NCI-H526 treated with DMSO at 0.1 percent for 48 hours (cell line): ENCODE measurements around the gene ARF1.

ENCODE experiments used
- DNase-seq: peaks from one replicate; lab custom pipeline; 2025; lab: John Stamatoyannopoulos, UW

ARF1 gene

DNA sequence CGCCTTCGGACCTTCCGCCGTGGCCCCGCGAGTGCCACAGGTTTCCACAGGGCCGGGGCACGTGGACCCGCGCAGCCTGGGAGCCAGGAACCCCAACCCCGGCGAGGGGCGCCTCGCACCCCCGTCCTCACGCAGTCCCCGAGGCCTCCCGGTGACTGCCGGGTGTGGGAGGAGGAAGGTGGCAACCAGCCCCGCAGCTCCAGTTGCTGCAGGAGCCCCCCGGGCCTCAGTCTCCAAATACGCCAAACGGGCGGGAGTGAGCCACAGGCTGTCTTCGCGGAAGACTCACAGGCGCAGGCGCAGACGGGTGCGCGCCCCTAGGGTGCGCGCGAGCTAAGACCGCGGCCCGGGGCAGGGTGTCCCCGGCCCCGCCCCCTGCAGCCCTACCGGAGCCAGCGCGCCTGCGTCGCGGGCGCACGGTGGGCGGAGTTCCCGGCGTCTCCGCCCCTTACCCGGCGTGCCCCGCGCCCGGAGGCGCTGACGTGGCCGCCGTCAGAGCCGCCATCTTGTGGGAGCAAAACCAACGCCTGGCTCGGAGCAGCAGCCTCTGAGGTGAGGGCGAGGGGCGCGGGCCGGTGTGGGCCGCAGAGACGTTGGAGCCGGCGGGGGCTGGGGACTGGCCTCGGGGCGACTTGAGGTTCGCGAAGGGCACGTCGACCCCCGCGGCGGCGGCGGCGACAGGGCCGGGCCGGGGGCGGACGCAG is at the start of gene ARF1:
ARF1 (plus strand) TSS at position 495 of the 704 bp plus-strand sequence. CDS start 14,407 bp downstream, outside the sequence.
- peak; percentile 60 for DNase-seq

DNA sequence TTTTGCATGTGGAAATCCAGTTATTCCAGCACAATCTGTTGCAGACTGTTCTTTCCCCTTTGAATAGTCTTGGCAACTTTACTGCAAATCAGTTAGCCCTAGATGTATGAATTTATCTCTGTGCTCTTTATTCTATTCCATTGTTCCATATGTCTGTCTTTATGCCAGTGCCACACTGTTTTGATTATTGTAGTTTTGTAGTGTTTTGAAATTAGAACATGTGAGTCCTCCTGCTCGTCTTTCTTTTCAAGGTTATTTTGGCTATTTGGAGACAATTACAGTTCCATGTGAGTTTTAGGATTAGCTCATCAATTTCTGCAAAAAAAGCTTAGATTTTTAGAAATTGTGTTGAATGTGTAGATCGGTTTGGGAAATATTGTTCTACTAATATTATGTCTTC is 49.1 kb upstream of the ARF1 start:
- no peak for DNase-seq

DNA sequence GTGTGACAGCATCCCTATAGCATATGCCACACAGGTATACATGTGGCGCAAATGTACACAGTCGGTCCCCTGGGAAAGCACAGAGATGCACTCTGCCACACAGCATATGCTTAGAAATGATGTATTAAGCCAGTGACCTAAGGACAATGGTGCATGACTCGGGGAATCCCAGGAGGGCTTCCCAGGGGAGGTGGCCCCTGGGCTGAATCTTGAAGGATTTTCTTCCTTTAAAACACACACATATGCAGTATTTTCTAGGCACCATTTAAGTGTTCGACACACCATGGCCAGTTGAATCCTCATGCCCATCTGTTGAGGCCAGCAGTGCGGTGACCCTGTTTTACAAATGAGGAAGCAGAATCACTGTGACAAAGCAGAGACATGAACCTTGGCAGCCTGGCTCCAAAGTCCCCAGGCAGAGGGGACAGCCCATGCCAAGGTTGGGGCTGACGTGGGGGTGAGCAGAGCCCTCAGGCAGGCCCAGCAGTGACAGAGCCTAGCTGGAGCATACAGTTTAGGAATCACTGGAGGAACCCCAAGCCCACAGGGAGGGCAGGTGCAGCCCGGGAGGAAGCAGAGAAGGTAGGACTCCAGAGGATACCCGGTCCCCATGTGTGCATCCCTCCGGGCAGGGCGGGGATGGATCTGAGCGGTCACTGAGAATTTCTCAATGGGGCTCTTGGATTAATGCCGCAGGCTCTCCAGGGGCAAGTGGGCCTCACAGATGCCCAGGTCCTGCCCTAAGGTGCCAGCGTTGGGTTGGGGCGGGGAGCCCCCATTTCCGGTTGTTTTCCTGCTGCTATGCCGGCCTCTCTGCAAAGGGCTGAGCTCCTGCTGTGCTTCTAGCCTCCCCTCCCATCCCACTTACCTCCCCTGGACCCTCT is 47.3 kb upstream of the ARF1 start:
- DNase-seq, result no peak

DNA sequence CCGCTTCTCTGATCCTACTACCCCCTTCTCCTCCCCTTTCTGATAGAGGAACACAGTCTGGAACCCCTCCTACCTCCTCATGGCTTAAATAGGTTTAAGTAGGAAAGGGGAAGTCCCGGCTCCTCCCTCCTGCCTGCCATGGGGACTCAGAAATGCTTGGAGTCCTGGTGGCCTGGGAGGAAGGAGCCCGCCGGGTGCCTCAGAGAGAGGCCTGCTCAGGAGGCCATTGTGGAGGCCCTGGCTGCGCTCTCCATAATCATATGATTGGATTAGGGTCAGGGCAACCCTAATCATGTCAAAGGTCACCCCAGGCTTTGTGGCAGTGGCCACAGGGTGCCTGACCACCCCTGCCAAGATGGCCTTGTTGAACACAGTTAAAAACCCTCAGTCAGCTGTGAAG is 46.7 kb upstream of the ARF1 start:
- DNase-seq, result no peak

GRCh38 chr1:228036701-228037231 is 45.7 kb upstream of the ARF1 start:
- no peak for DNase-seq

- DNase-seq, result no peak
These were observed 44.8 kb upstream of the ARF1 start for GRCh38 chr1:228037401-228038386.

GRCh38 chr1:228038387-228039005 is 44.0 kb upstream of the ARF1 start:
- DNase-seq, result no peak

GRCh38 chr1:228039006-228039903 is 43.3 kb upstream of the ARF1 start:
- no peak for DNase-seq

DNA sequence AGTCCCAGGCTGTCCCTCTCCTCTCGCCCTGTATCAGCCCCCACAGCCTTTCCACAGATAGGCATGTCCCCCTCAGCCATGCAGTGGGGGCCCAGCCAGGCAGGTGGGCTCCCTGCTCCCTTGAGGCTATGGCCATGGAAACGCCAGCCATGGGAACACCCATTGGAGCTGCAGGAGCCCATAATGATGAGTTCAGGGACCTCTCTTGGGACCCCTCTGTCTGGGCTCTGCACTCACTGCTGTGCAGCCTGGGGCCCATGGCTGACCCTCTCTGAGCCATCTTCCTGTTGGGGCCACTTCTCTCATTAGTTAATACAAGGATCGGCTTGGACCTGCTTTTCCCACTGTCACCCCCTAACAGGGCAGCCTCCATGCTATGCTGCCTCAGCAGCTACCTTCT is 42.5 kb upstream of the ARF1 start:
- DNase-seq, result no peak

- no peak for DNase-seq
These were observed 41.2 kb upstream of the ARF1 start for GRCh38 chr1:228041316-228041715.

DNA sequence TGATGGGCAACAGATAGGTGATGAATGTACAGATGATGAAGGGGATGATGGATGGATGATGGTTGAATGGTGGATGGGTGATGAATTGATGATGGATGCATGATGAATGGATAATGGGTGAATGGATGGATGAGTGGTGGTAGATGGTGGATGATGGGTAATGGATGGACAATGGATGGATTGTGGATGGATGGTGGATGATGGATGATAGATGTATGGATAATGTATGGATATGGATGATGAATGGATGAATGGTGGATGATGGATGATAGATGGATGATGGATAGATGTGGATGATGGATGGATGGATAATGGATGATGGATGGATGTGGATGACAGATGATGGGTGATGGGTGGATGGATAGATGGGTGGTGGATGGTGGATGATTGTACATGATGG is 40.0 kb upstream of the ARF1 start:
- DNase-seq, result no peak

DNA sequence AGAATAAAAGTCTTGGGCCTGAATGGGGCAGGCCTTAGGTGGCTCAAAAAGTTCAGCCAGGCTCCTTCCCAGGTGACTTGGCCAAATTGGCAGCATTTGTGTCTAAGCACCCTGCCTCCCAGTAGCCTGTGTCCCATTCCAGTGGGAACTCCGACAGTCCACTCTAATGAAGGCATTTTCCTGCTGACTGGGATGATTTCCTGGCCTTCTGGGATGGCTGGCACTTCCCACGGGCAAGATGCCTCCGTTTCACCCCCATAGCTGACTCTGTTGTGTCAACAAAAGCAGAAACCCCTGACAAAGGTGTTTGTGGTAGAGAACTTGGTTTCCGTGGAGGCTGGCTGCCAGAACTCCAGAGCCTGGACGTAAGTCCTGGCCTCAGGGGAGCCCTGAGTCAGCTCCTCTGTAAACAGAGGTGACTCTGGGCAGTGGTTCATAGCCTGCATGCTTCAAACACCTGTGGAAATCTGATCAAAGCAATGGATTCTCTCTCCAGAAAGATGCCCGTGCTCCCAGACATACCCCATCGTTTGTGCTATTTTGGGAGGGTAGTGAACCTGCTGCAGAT is 39.1 kb upstream of the ARF1 start:
- no peak for DNase-seq

- DNase-seq, result no peak
These were observed 37.5 kb upstream of the ARF1 start for GRCh38 chr1:228044961-228045360.

- no peak for DNase-seq
These were observed 37.1 kb upstream of the ARF1 start for GRCh38 chr1:228045405-228045804.

DNA sequence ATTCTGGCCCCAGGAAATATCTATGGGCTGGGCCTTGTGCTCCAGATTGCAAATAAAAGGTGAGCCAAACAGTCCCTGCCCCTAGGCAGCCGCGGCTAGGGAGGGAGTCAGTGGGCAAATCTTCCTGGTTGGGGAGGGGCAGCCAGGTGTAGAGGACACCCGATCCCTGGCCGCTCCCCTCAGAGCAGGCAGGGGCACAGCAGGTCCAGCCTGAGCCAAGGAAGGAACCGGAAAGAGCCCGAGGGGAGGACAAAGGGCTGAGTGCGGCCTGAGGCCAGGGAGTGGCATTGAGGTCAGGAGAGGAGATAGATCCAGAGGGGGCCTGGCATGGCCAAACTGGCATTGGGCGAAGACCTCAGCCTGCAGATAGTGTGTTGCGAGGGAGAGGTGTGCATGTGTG is 36.6 kb upstream of the ARF1 start:
- DNase-seq, result no peak

DNA sequence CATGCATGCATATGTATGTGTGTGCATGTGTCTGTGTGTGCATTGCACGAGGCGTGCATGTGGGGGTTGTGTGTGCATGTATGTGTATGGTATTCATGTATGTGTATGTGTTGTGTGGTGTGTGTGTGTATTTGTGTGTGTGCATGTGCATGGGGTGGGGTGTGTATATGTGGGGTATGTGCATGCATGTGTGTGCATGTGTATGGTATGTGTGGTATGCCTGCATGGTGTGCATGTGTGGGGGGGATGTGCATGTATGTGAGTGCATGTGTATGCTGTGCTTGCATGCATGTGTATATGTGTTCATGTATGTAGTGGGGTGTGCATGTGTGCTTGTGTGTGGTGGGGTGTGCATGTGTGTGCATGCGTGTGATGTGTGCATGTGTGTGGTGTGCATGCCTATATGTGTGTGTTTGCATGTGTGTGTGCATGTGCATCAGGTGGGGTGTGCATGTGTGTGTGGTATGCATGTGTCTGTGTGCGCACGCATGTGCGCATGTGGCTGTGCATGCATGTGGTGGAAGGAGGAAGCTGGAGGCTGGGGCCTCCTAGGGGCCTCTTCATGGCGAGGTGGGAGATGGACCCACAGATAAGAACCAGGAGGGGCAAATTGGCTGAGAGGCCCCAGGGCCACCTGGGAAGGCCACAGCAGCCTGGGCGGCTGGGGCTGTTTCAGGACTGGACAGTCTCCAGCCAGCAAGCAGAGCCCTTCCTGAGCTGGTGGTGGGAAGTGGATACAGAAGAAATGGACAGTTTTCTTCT is 35.9 kb upstream of the ARF1 start:
- no peak for DNase-seq

GRCh38 chr1:228047183-228047466 is 35.4 kb upstream of the ARF1 start:
- DNase-seq, result no peak

GRCh38 chr1:228048120-228048519 is 34.4 kb upstream of the ARF1 start:
- no peak for DNase-seq

DNA sequence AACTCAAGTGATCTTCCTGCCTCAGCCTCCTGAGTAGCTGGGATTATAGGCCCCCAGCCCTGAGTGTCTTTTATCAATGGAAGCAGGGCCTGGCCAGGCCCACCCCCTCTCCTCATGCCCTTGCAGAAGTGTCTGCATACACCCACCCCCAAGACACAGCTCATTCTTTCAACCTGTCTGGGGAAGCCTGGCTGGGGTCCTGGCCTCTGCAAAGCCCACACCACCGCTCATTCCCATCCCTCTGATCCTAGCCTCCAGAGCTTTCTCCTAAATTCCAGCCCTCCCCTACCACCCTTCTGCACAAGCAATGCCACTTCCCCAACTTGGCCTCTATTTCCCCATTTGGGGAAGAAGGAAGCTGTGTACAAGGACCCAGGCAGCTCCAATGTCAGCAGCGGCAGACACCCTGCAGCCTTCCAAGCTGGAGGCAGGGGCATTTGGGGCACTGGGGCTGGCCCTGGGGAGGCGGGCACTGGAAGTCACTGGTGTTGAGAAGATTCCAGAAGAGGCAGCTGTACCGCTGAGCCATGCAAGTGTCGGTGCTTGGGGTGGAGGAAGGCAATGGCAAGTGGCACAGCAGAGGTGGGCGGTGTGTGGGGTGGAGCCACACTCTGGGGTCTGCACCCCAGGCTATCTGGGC is 33.7 kb upstream of the ARF1 start:
- no peak for DNase-seq
